ENCODE measurements around the gene AHCY.
"Not testable (repeated sequence)": the region's sequence is repeated elsewhere in the genome, so short reads cannot be mapped to it uniquely, and the experiment has no call there.

Gene AHCY

GRCh38 chr20:34283844-34284243 is 19.3 kb downstream of the AHCY start:
- no peak for TF ChIP-seq JUND (IDR thresholded peaks at IDR 0.05; ENCODE audit: low read depth)
- in situ Hi-C loops (cut with HindIII; ENCODE audit: low pct_unique_long_range_greater_than_20kb, low sequenced_read_pairs) = no loop called here
- no peak for DNase-seq (ENCODE audit: low read depth in 1 of 2, low spot score in 1 of 2)

GRCh38 chr20:34282041-34282440 is 21.1 kb downstream of the AHCY start:
- DNase-seq (ENCODE audit: low read depth in 1 of 2, low spot score in 1 of 2) = no peak
- no peak for TF ChIP-seq JUND (IDR thresholded peaks at IDR 0.05; ENCODE audit: low read depth)
- in situ Hi-C loops (cut with HindIII; ENCODE audit: low pct_unique_long_range_greater_than_20kb, low sequenced_read_pairs) = no loop called here

DNA sequence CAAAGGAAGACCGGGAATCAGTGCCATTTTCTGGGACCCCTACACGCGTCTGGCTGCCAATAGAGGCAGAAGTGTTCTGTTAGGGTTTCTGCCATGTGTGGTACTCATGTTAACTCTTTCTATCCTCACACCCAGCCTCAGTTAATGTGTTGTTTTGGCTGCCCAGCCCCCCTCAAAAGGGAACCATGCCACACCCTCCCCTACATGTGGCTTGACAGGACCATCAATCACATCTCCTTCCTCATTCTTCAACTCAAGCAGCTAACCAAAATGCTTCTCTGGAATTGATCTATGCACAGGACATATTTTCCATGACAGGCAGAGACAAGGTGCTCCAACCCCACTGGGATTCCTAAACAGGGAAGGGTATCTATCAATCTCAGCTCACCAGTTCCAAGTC is 22.0 kb downstream of the AHCY start:
- no peak for DNase-seq (ENCODE audit: low read depth in 1 of 2, low spot score in 1 of 2)
- no peak for TF ChIP-seq JUND (IDR thresholded peaks at IDR 0.05; ENCODE audit: low read depth)
- in situ Hi-C loops (cut with HindIII; ENCODE audit: low pct_unique_long_range_greater_than_20kb, low sequenced_read_pairs) = no loop called here

- no peak for DNase-seq (ENCODE audit: low read depth in 1 of 2, low spot score in 1 of 2)
- no peak for TF ChIP-seq JUND (IDR thresholded peaks at IDR 0.05; ENCODE audit: low read depth)
- in situ Hi-C loops (cut with HindIII; ENCODE audit: low pct_unique_long_range_greater_than_20kb, low sequenced_read_pairs) = no loop called here
Measured at GRCh38 chr20:34274694-34275093, 28.5 kb downstream of the AHCY start.

GRCh38 chr20:34271956-34272355 is 31.2 kb downstream of the AHCY start:
- in situ Hi-C loops (cut with HindIII; ENCODE audit: low pct_unique_long_range_greater_than_20kb, low sequenced_read_pairs) = no loop called here
- DNase-seq (ENCODE audit: low read depth in 1 of 2, low spot score in 1 of 2) = no peak
- no peak for TF ChIP-seq JUND (IDR thresholded peaks at IDR 0.05; ENCODE audit: low read depth)

- in situ Hi-C loops (cut with HindIII; ENCODE audit: low pct_unique_long_range_greater_than_20kb, low sequenced_read_pairs) = no loop called here
- peak in 1 of 2 experiments; percentile 19 for DNase-seq (ENCODE audit: low read depth in 1 of 2, low spot score in 1 of 2)
- TF ChIP-seq JUND (IDR thresholded peaks at IDR 0.05; ENCODE audit: low read depth) = no peak
Measured at GRCh38 chr20:34269996-34270627, 33.0 kb downstream of the AHCY start.

DNA sequence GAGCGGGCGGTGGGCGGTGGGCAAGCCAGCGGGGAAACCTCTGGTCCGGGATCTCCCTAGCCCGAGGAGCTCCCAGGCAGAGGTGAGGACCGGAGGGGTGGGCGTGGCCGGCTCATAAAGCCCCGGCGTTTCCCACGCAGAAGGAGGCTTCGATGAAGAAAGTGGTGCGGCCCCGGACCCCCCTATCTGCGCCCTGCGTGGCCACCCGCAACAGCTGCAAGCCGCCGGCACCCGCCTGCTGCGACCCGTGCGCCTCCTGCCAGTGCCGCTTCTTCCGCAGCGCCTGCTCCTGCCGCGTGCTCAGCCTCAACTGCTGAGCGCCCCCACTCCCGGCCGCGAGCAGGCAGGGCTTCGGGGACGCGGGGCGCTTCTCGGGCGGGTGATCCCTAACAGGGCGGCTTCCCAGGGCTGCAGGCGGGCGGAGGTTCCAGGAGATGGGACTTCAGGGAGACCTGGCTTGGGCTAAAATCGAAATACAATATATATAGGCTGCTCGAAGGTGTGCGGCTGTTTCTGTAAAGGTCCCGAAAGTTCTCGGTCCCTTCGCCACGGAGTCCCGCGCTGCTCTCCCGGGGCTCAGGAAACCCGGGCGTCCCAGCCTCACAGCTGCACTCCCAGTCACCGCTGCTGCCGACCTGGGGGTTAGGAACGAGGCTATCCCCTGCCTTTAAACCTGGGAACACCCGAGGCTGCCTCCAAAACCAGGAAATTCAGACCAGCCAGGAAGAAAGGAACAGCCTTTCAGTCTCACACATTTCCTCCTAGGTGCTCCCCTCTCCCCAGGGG is 34.1 kb downstream of the AHCY start:
- DNase-seq (ENCODE audit: low read depth in 1 of 2, low spot score in 1 of 2) = no peak
- in situ Hi-C loops (cut with HindIII; ENCODE audit: low pct_unique_long_range_greater_than_20kb, low sequenced_read_pairs) = no loop called here
- TF ChIP-seq JUND (IDR thresholded peaks at IDR 0.05; ENCODE audit: low read depth) = no peak

GRCh38 chr20:34268145-34268544 is 35.0 kb downstream of the AHCY start:
- no peak for DNase-seq (ENCODE audit: low read depth in 1 of 2, low spot score in 1 of 2)
- TF ChIP-seq JUND (IDR thresholded peaks at IDR 0.05; ENCODE audit: low read depth) = no peak
- in situ Hi-C loops (cut with HindIII; ENCODE audit: low pct_unique_long_range_greater_than_20kb, low sequenced_read_pairs) = no loop called here

GRCh38 chr20:34264141-34264540 is 39.0 kb downstream of the AHCY start:
- TF ChIP-seq JUND (IDR thresholded peaks at IDR 0.05; ENCODE audit: low read depth) = no peak
- no peak for DNase-seq (ENCODE audit: low read depth in 1 of 2, low spot score in 1 of 2)
- in situ Hi-C loops (cut with HindIII; ENCODE audit: low pct_unique_long_range_greater_than_20kb, low sequenced_read_pairs) = no loop called here

DNA sequence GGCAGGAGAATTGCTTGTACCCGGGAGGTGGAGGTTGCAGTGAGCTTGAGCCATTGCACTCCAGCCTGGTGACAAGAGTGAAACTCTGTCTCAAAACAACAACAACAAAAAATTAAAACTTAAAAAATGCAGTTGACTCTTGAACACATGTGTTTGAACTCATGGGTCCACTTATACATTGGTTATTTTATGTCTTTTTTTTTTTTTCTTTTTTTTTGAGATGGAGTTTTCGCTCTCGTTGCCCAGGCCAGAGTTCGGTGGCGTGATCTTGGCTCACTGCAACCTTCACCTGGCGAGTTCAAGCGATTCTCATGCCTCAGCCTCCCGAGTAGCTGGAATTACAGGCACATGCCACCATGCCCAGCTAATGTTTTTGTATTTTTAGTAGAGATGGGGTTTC is 39.7 kb downstream of the AHCY start:
- in situ Hi-C loops (cut with HindIII; ENCODE audit: low pct_unique_long_range_greater_than_20kb, low sequenced_read_pairs) = not testable (repeated sequence)

DNA sequence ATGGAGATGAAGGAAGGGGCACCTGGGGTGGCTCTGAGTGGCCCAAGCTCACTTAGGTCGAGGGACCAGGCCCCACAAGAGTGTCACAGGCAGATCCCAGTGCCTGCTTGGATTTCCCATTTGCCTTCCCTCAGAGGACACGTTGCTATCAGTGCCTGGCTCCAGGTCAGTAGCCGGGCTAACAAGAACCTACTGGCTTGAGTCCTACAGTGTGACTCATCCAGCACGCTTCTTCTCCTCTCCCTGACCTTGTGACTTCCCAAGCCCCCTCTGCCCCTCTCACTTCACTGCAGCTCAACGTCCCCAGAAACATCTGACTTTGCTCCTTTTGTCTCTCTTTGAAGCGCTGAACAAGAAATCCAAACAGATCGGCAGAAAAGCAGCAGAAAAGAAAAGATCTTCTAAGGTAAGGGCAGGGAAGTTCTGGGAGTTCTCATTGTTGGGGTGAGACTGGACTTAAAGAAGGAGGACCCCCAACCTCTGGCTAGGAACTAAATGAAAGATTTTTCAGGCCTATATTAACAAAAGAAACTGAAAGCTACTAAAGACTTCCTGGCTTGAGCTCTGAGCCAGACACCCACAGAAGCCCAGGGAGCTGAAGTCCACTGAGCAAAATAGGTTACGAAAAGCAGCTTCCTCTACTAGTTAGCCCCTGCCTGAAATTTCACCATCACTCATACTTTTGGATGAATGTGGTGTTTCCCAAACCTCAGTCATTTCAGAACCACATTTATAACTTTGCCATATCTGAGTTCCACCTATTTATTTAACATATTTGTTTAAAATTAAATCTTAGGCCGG is 40.5 kb downstream of the AHCY start:
- DNase-seq (ENCODE audit: low read depth in 1 of 2, low spot score in 1 of 2) = no peak
- in situ Hi-C loops (cut with HindIII; ENCODE audit: low pct_unique_long_range_greater_than_20kb, low sequenced_read_pairs) = no loop called here
- no peak for TF ChIP-seq JUND (IDR thresholded peaks at IDR 0.05; ENCODE audit: low read depth)

More for the DNA sequence above, 39.7 kb downstream of the AHCY start:
- DNase-seq (ENCODE audit: low read depth in 1 of 2, low spot score in 1 of 2) = not testable (repeated sequence)

DNA sequence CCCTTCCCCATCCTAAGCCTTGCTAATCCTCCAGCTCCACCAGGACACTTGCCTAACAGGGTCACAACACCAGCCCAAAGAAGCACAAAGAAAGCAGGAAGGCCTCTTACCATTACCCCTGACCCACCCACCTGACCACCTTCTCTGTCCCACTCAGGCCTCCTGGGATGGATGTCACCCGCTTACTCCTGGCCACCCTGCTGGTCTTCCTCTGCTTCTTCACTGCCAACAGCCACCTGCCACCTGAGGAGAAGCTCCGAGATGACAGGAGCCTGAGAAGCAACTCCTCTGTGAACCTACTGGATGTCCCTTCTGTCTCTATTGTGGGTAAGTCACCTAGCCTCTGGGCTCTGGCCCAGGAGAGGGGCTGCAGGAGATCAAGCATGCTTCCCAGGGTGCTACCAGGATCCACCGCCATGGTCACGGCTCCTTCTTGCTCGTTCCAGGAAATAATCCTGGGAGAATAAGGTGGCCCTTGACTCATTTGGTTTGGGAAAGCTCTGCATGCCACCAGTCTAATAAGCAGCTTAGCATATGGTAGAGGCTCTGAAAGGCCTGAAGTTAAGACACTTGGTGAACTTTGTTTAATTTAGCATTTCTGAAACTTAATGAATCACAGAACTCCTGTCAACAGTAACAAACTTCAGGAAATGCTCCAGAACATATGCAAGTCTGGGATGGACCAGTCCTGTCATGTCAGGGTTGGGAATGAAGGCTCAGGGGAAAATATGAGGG is 42.8 kb downstream of the AHCY start:
- in situ Hi-C loops (cut with HindIII; ENCODE audit: low pct_unique_long_range_greater_than_20kb, low sequenced_read_pairs) = no loop called here
- DNase-seq (ENCODE audit: low read depth in 1 of 2, low spot score in 1 of 2) = no peak
- TF ChIP-seq JUND (IDR thresholded peaks at IDR 0.05; ENCODE audit: low read depth) = no peak

Measured in T47D (cell line).